ENCODE results near the gene SLC35A2. TPM values are rescaled to one million over a fixed set of nuclear protein-coding genes. Genes with fewer than 3 reads are reported as not detected.

SLC35A2 gene
- total RNA-seq, 2 donors from 2014 or later: 29.7 to 39.0 TPM

- peak; percentile 89 for DNase-seq (ENCODE audit: low spot score)
- no peaks in the 10 kb centered on the region for H3K4me1 ChIP-seq (replicated peaks)
- no peaks in the 10 kb centered on the region for H3K27me3 ChIP-seq (replicated peaks; ENCODE audit: insufficient read depth)
- WGBS: 4% methylated on average over 11 of the region's 49 CpGs
- peak within 1 kb of the TSS; percentile 95 for H3K27ac ChIP-seq
- TF ChIP-seq POLR2A (IDR thresholded peaks at IDR 0.05) (peak; percentile 72), CTCF (IDR thresholded peaks at IDR 0.05) (no peak), POLR2AphosphoS5 (IDR thresholded peaks at IDR 0.05) (peak; percentile 86)
- H3K4me3 ChIP-seq: peak within 1 kb of the TSS; percentile 54 to 57
- H3K36me3 ChIP-seq: no peaks in the 10 kb centered on the region
- intact Hi-C loops (cut with DNase I): loop anchor here (5.0 kb wide), 2 partner anchors 60 to 95 kb away; partner anchors contain the start of genes HDAC6 and OTUD5
- H3K9me3 ChIP-seq: no peaks in the 10 kb centered on the region
Observed at GRCh38 chrX:48897625-48898306, 13.7 kb downstream of the SLC35A2 start, which contains the start of the genes PQBP1 and TIMM17B. Gene PQBP1 (plus strand): TSS chrX:48897930. CDS start chrX:48898510, 580 bp downstream. Gene TIMM17B (minus strand): TSS chrX:48897768. CDS start chrX:48897749, 19 bp downstream.

GRCh38 chrX:48897157-48897624 lies 14.3 kb downstream of the SLC35A2 start:
- intact Hi-C loops (cut with DNase I): loop anchor here (5.0 kb wide), 2 partner anchors 60 to 95 kb away; partner anchors contain the start of genes HDAC6 and OTUD5
- Histone ChIP-seq H3K36me3 (no peaks in the 10 kb centered on the region), H3K4me3 (peak overlapping the region; percentile 54 to 57), H3K27ac (peak overlapping the region; percentile 95), H3K4me1 (replicated peaks) (no peaks in the 10 kb centered on the region), H3K27me3 (replicated peaks; ENCODE audit: insufficient read depth) (no peaks in the 10 kb centered on the region), H3K9me3 (no peaks in the 10 kb centered on the region)
- 1% methylated on average over 36 of the region's 38 CpGs for WGBS
- peak; percentile 76 for DNase-seq (ENCODE audit: low spot score)
- TF ChIP-seq CTCF (IDR thresholded peaks at IDR 0.05) (no peak), POLR2A (IDR thresholded peaks at IDR 0.05) (no peak), POLR2AphosphoS5 (IDR thresholded peaks at IDR 0.05) (peak; percentile 44)

GRCh38 chrX:48896611-48897011 lies 14.8 kb downstream of the SLC35A2 start:
- no peaks in the 10 kb centered on the region for H3K4me1 ChIP-seq (replicated peaks)
- peak overlapping the region; percentile 54 to 57 for H3K4me3 ChIP-seq
- intact Hi-C loops (cut with DNase I): loop anchor here (5.0 kb wide), 2 partner anchors 61 to 94 kb away; partner anchors contain the start of genes HDAC6 and OTUD5
- DNase-seq (ENCODE audit: low spot score): no peak
- H3K27ac ChIP-seq: peak overlapping the region; percentile 95
- H3K9me3 ChIP-seq: no peaks in the 10 kb centered on the region
- TF ChIP-seq POLR2A (IDR thresholded peaks at IDR 0.05): no peak
- TF ChIP-seq CTCF (IDR thresholded peaks at IDR 0.05): no peak
- TF ChIP-seq POLR2AphosphoS5 (IDR thresholded peaks at IDR 0.05): no peak
- H3K27me3 ChIP-seq (replicated peaks; ENCODE audit: insufficient read depth): no peaks in the 10 kb centered on the region
- 25% methylated on average over 2 of the region's 9 CpGs for WGBS
- no peaks in the 10 kb centered on the region for H3K36me3 ChIP-seq

- TF ChIP-seq CTCF (IDR thresholded peaks at IDR 0.05): no peak
- intact Hi-C loops (cut with DNase I): loop anchor here (5.0 kb wide), 2 partner anchors 62 to 93 kb away; partner anchors contain the start of genes HDAC6 and OTUD5
- 83% methylated on average over 6 of the region's 6 CpGs for WGBS
Observed at GRCh38 chrX:48894891-48895290, 16.6 kb downstream of the SLC35A2 start.

More at GRCh38 chrX:48894891-48895290, 16.6 kb downstream of the SLC35A2 start:
- H3K27me3 ChIP-seq (replicated peaks; ENCODE audit: insufficient read depth): no peaks in the 10 kb centered on the region
- no peak for DNase-seq (ENCODE audit: low spot score)
- no peak overlapping the region for H3K27ac ChIP-seq
- H3K4me3 ChIP-seq: no peak overlapping the region
- H3K9me3 ChIP-seq: no peaks in the 10 kb centered on the region
- H3K4me1 ChIP-seq (replicated peaks): no peaks in the 10 kb centered on the region
- no peaks in the 10 kb centered on the region for H3K36me3 ChIP-seq
